NCI-H1694 treated with DMSO at 0.1 percent for 48 hours (cell line): ENCODE data around the gene ERV3-1.
"Not testable (repeated sequence)": the region's sequence is repeated elsewhere in the genome, so short reads cannot be mapped to it uniquely, and the experiment has no call there.

ENCODE experiments used
- DNase-seq: peaks from one replicate; lab custom pipeline; 2025; lab: John Stamatoyannopoulos, UW

The ERV3-1 gene, protein sequence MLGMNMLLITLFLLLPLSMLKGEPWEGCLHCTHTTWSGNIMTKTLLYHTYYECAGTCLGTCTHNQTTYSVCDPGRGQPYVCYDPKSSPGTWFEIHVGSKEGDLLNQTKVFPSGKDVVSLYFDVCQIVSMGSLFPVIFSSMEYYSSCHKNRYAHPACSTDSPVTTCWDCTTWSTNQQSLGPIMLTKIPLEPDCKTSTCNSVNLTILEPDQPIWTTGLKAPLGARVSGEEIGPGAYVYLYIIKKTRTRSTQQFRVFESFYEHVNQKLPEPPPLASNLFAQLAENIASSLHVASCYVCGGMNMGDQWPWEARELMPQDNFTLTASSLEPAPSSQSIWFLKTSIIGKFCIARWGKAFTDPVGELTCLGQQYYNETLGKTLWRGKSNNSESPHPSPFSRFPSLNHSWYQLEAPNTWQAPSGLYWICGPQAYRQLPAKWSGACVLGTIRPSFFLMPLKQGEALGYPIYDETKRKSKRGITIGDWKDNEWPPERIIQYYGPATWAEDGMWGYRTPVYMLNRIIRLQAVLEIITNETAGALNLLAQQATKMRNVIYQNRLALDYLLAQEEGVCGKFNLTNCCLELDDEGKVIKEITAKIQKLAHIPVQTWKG

DNA sequence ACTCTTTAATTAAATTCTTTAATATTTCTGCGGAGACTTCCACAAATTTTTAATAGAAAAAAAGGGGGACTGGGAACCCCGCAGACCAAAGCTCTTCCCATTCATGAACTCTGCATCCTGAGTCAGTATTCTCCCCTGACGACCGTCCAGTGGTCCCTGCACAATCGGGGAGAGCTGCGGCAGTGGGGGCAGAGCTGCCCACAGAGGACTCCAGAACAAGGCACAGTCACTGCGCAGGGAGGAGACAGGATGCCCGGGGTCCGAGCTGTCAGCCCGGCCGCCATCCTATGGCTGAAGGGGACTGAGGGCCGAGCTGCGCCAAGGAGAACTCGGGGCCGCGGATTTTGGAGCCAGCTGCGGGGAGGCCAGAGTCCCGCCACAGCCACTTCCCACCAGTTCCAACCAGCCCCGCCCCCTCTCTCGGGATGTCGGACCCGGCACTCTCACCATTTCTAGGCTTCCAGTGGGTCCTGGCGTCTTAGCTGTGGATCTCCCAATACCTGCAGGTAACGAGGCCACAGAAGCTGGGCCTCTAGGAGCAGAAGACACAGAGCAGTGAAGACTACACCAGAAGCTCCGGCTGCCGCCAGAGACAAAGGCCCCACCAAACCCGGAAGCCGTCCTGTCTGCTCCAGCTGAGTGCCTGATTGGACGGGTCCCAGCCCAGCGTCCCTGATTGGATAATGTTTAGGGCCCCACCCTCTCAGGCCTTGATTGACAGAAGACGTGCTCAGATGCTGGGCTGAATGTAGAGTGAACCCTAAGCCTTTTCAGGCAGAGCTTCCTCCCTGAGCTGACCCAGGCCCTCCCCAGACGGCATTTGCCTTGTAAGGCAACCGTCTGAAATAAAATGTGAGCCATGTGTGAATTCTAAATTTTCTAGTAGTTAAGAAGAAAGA lies at the start of gene ERV3-1:
ERV3-1 (minus strand) TSS at position 594 of the 899 bp plus-strand sequence. CDS start 13,661 bp downstream, outside the sequence.
- DNase-seq = peak; percentile 95

- DNase-seq = not testable (repeated sequence)
Observed at GRCh38 chr7:65055786-65056185, 49.3 kb upstream of the ERV3-1 start.

GRCh38 chr7:65054466-65054994 lies 48.0 kb upstream of the ERV3-1 start:
- DNase-seq = not testable (repeated sequence)

DNA sequence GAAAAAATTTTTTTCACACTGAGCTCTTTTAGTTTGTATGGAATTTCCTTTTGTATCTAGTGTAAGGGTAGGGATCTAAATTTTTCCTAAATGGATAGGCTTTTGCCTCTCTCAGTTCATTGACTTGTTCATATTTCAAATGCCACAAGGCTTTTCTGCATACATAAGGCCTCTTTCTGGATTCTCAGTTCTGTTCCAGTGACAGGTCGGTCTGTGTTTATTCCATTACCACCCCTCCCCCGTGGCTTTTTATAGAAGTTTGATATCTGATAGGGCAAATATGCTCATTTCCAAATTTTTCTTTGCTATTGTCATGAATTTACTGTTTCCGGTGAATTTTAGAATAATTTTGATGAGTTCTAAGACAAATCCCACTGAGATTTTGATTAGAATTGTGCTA lies 45.2 kb upstream of the ERV3-1 start:
- DNase-seq = not testable (repeated sequence)

DNA sequence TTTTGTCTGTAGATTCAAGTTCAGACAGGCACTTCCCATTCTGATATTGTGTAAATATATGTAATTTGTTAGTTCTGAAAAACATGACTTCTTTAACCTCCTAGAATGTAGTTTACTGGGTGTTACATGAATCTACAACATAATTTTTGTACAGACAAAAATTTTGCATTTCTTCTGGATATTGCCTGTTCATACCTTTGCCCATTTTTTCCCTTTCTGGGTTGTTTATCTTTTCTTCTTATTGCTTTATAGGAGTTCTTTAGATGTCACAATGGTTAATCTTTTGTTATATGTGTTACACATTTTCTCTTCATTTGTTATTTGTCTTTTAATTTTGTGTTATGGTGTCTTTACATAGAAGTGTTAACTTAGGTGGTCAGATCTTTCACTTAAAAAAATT lies 44.7 kb upstream of the ERV3-1 start:
- DNase-seq = not testable (repeated sequence)

- not testable (repeated sequence) for DNase-seq
Observed at GRCh38 chr7:65046329-65046728, 39.8 kb upstream of the ERV3-1 start.

GRCh38 chr7:65045589-65045988 lies 39.1 kb upstream of the ERV3-1 start:
- DNase-seq = not testable (repeated sequence)

- DNase-seq = not testable (repeated sequence)
Observed at GRCh38 chr7:65038767-65039166, 32.3 kb upstream of the ERV3-1 start.

DNA sequence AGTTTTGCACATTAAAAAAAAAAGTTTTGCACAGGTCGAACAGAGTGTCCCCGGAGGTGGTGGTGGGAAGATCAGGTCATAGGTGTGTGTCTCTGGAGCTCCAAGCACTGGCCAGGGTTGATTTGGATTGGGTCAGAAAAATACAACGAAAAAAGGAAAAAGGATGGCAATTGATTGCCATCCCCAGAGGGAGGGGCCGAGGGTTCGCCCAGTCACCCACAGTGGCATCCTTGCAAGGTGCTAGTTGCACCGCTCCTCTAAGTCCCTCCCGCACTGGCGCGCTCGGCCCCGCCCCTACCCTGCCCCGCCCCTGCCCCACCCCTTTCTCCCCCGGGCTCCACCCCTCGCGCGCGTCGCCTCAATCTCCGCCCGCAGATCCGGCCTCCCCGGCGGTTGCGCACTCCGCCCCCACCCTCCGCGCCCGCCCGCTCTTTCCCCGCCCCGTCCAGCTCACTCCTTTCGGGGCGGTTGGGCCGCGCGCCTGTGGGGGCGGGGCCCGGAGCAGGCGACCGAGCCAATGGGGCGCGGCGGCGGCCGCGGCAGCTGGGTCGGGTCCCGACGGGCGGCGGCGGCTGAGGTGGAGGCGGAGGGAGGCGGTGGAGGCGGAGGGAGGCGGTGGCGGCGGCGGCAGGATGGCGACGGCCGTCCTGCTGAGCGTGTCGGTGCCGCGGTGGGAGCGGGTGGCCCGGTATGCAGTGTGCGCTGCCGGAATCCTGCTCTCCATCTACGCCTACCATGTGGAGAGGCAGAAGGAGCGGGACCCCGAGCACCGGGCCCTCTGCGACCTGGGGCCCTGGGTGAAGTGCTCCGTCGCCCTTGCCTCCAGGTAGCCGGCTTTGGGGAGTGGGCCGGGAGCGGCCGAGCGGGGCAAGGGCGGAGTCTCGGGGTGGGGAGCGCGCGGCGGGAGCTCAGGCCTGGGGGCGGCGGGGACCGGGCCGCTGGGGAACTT lies 31.5 kb upstream of the ERV3-1 start:
- peak; percentile 70 for DNase-seq

DNA sequence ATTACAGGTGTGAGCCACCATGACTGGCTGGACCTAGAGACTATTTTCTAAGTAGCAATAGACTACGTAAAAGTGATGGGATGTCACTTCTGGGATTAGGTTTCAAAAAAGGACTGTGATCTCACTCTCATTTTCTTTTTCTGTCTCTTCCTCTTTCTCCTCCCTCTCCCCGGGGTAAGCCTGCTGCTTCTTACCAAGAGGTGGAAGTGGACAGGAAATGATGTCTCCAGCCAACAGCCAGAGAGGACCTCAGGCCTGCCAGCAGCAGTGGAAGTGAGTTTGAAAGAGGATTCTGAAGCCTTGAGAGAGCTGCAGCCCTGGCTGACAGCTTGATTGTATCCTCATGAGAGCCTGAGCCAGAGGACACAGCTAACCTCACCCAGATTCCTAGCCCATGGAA lies 30.0 kb upstream of the ERV3-1 start:
- not testable (repeated sequence) for DNase-seq

GRCh38 chr7:65035469-65035868 lies 29.0 kb upstream of the ERV3-1 start:
- not testable (repeated sequence) for DNase-seq

DNA sequence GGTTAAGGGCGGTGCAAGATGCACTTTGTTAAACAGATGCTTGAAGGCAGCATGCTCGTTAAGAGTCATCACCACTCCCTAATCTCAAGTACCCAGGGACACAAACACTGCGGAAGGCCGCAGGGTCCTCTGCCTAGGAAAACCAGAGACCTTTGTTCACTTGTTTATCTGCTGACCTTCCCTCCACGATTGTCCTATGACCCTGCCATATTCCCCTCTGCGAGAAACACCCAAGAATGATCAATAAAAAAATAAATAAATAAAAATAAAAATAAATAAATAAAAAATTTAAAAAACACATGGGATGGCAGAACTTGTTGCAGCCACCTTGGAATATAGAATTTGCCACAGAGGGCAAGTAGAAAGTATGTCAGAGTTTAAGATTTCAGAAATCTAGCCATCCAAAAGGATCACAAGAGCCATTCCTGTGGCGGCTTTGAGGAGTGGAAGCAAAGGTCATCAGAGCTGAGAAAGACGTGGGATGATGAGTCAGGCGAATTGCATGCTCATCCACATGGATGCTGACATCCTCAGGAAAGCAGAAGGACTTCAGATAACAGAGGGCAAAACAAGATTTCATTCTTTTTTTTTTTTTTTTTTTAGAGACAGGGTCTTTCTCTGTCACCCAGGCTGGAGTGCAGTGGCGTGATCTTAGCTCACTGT lies 27.8 kb upstream of the ERV3-1 start:
- DNase-seq = not testable (repeated sequence)

GRCh38 chr7:65033391-65033790 lies 26.9 kb upstream of the ERV3-1 start:
- not testable (repeated sequence) for DNase-seq

DNA sequence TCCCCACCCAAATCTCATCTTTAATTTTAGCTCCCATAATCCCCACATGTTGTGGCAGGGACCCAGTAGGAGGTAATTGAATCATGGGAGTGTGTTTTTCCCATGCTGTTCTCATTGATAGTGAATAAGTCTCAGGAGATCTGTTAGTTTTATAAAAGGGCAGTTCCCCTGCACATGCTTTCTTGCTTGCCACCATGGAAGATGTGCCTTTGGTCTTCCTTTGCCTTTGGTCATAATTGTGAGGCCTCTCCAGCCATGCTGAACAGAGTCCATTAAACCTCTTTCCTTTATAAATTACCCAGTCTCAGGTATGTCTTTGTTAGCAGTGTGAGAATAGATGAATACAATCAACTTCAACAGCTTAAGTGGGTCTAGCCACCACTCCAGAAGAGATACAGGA lies 18.5 kb upstream of the ERV3-1 start:
- not testable (repeated sequence) for DNase-seq

DNA sequence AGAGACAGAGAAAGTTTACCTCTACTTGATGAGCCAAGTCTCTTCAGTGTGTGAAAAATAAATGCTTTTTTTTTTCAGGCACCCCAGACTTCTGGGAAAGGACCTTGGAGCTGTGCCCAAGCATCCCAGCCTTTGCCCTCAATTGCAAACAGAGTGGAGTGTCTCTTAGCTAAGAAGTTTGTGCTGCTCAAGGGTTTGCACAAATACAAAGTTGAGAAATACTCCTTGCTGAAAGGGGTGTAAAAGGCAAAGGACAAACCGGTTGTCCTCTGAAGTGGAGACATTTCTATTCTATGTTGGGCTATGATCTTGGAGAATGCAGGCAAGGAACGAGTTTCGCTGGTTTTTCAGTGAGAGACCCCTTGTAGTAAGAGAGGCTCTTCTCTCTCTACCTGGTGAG lies 14.5 kb upstream of the ERV3-1 start:
- DNase-seq = not testable (repeated sequence)

- not testable (repeated sequence) for DNase-seq
Observed at GRCh38 chr7:65009881-65010280, 3.4 kb upstream of the ERV3-1 start.

DNA sequence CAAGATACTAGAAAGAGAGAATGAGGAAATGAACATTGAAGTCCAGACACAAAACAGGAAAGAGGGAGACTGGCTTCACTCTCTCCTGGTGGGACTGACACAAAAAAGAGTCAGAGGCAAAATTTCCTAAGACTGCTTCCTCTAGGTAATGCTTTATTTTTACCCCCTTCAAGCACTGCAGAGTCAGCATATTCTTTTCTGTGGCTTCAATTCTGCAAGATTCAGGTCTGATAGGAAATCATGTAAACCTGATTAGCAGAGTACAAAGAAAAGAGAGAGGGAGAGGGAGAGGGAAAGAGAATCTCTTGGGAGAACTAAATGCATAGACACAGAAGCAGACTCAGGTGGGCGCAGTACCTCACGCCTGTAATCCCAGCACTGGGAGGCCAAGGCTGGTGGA lies 2.9 kb upstream of the ERV3-1 start:
- DNase-seq = not testable (repeated sequence)

GRCh38 chr7:65007036-65007435 lies 549 bp upstream of the ERV3-1 start:
- DNase-seq = not testable (repeated sequence)

- no peak for DNase-seq
Observed at GRCh38 chr7:65004575-65004974, 1.9 kb downstream of the ERV3-1 start.

- DNase-seq = no peak
Observed at GRCh38 chr7:65002972-65003585, 3.4 kb downstream of the ERV3-1 start.
